Thoracic aorta (tissue), 2 donors: Measurements from ENCODE around the gene MYO10. TPM values are rescaled to one million over a fixed set of nuclear protein-coding genes. Genes with fewer than 3 reads are reported as not detected.

Experiments
- ATAC-seq: fragments of 150-250 bp; one replicate; pipeline ENCODE4 v1.8.0; 2017; ENCODE audit warnings: low read depth; ENCODE audit not compliant: insufficient number of reproducible peaks, low FRiP score
- DNase-seq: peaks from one replicate; pipeline ENCODE4 v3.0.0-alpha.2; 2020; ENCODE audit warnings: low spot score
- H3K27ac ChIP-seq, 2 donors: fragments of 200-600 bp; sonication (generic); 1 replicate in 1 of 2; 2 replicates in 1 of 2; pipeline ENCODE4 v1.5.1; 2016; ENCODE audit warnings: mild to moderate bottlenecking in 2 of 2, moderate library complexity in 2 of 2
- H3K27me3 ChIP-seq: fragments of 200-600 bp; sonication (generic); replicated peaks from 2 replicates; pipeline ENCODE4 v1.6.0; 2016; ENCODE audit warnings: mild to moderate bottlenecking; ENCODE audit not compliant: insufficient read depth
- H3K36me3 ChIP-seq: fragments of 200-600 bp; sonication (generic); one replicate; pipeline ENCODE4 v1.5.1; 2016
- H3K4me1 ChIP-seq, 2 donors: fragments of 200-600 bp; sonication (generic); 1 replicate in 1 of 2; 2 replicates in 1 of 2; pipeline versions ENCODE4 v1.5.1 to v1.6.0; 2016; ENCODE audit warnings: low read depth in 2 of 2, mild to moderate bottlenecking in 1 of 2; ENCODE audit not compliant: control insufficient read depth in 1 of 2
- H3K4me3 ChIP-seq: fragments of 200-600 bp; sonication (generic); 2 replicates; pipeline ENCODE4 v1.5.1; 2016; ENCODE audit warnings: mild to moderate bottlenecking
- H3K9me3 ChIP-seq: fragments of 200-600 bp; sonication (generic); 2 replicates; pipeline ENCODE4 v1.5.1; 2016
- total RNA-seq, 2 donors: library from RNA; depleted of rRNA; stranded (reverse); fragments of >200 nt; gene quantifications; one replicate each; pipeline versions ENCODE4 v1.1.0 to v1.2.3, GENCODE V29; 2016
- TF ChIP-seq, protein P1 (sequence below): fragments of 200-600 bp; sonication (generic); IDR thresholded peaks from one replicate; pipeline ENCODE4 v1.5.1; 2019; ENCODE audit warnings: antibody characterized with exemption

The MYO10 gene
- total RNA-seq, 2 donors from 2014 or later = 11.4 to 41.7 TPM

DNA sequence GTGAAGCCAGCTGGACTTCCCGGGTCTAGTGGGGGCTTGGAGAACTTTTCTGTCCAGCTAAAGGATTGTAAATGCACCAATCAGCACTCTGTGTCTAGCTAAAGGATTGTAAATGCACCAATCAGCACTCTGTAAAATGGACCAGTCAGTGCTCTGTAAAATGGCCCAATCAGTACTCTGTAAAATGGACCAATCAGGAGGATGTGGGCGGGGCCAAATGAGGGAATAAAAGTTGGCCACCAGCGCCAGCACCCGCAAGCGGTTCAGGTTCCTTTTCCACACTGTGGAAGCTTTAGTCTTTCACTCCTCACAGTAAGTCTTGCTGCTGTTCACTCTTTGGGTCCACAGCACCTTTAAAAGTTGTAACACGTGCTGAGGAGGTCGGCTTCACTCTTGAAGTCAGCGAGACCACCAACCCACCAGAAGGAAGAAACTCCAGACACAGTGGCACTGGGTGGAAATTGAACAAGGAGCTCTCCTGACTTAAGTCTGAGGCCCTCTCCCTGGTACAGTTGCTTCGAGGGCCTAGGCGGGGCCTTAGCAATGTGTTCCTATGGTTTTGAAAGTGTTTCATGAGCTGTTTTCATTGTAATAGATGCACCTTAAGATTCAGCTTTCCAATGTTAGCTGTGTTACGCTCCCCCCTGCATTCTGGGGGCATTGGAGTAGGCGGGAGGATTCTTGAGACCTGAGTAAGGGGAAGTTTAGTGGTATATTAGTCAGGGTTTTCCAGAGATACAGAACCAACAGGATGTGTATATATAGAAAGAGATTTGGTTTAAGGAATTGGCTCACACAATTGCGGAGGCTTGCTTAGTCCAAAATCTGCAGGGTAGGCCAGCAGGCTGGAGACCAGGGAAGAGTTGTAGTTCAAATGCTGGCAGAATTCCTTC is 21.5 kb upstream of the MYO10 start:
- ATAC-seq (peak; percentile 20), DNase-seq (no peak)
- H3K36me3 ChIP-seq = no peaks in the 10 kb centered on the region
- H3K27me3 ChIP-seq = no peaks in the 10 kb centered on the region
- no peak overlapping the region for H3K27ac ChIP-seq
- H3K4me1 ChIP-seq = peaks cover 0 to 2% of the 10 kb centered on the region in 2 donors
- TF ChIP-seq, protein P1, sequence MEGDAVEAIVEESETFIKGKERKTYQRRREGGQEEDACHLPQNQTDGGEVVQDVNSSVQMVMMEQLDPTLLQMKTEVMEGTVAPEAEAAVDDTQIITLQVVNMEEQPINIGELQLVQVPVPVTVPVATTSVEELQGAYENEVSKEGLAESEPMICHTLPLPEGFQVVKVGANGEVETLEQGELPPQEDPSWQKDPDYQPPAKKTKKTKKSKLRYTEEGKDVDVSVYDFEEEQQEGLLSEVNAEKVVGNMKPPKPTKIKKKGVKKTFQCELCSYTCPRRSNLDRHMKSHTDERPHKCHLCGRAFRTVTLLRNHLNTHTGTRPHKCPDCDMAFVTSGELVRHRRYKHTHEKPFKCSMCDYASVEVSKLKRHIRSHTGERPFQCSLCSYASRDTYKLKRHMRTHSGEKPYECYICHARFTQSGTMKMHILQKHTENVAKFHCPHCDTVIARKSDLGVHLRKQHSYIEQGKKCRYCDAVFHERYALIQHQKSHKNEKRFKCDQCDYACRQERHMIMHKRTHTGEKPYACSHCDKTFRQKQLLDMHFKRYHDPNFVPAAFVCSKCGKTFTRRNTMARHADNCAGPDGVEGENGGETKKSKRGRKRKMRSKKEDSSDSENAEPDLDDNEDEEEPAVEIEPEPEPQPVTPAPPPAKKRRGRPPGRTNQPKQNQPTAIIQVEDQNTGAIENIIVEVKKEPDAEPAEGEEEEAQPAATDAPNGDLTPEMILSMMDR = no peak
- H3K4me3 ChIP-seq = no peak overlapping the region
- no peaks in the 10 kb centered on the region for H3K9me3 ChIP-seq

- Histone ChIP-seq H3K9me3 (no peaks in the 10 kb centered on the region), H3K27ac (no peak overlapping the region), H3K27me3 (no peaks in the 10 kb centered on the region), H3K4me3 (no peak overlapping the region), H3K4me1 (peaks cover 0 to 2% of the 10 kb centered on the region in 2 donors), H3K36me3 (no peaks in the 10 kb centered on the region)
- DNase-seq (no peak), ATAC-seq (no peak)
- TF ChIP-seq, protein P1 = no peak
These were observed 17.6 kb upstream of the MYO10 start for GRCh38 chr5:16953729-16954128.

DNA sequence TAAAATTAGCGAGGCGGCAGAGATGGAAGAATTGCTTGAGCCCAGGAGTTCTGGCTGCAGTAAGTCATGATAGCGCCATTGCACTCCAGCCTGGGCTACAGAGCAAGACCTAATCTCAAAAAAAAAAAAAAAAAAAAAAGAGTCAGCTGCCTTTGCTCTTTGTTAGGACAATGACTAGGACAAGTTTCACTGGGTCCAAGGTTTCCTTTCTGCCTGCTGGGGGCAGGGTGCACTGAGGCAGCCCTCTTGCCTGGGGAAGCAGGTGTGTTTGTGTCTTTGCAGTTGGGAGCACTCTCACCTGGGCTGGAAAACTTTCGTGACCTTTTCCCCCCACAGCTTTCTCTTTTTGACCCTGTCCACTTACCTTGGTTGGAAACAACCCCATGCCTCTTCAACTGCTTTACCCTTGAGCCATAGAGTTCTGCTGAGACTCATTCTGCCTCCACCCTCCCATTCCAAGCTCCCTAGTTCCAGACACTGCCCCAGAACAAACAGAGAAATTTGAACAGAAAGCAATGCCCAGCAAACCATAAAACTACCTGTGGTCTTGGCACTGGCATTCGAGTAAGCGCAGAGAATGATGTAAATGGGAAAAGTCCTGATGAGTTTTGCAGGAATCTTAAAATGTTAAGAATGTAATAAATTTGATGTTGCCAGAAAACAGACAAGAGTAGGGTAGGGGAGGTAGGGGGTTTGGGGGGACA is 17.0 kb upstream of the MYO10 start:
- DNase-seq = no peak
- Histone ChIP-seq H3K4me1 (peaks cover 0 to 2% of the 10 kb centered on the region in 2 donors), H3K27ac (no peak overlapping the region), H3K27me3 (no peaks in the 10 kb centered on the region), H3K4me3 (no peak overlapping the region), H3K36me3 (no peaks in the 10 kb centered on the region), H3K9me3 (no peaks in the 10 kb centered on the region)
- ATAC-seq = no peak
- TF ChIP-seq, protein P1 = no peak

- TF ChIP-seq, protein P1 = no peak
- Histone ChIP-seq H3K4me1 (no peaks in the 10 kb centered on the region), H3K36me3 (no peaks in the 10 kb centered on the region), H3K27ac (no peak overlapping the region), H3K9me3 (no peaks in the 10 kb centered on the region), H3K4me3 (no peak overlapping the region), H3K27me3 (no peaks in the 10 kb centered on the region)
- DNase-seq = no peak
- ATAC-seq = no peak
These were observed 10.6 kb upstream of the MYO10 start for GRCh38 chr5:16946725-16947124.

GRCh38 chr5:16944816-16945562 is 8.9 kb upstream of the MYO10 start:
- H3K27ac ChIP-seq = no peak overlapping the region
- no peaks in the 10 kb centered on the region for H3K4me1 ChIP-seq
- no peak for ATAC-seq
- no peak for DNase-seq
- no peaks in the 10 kb centered on the region for H3K9me3 ChIP-seq
- no peaks in the 10 kb centered on the region for H3K27me3 ChIP-seq
- H3K4me3 ChIP-seq = no peak overlapping the region
- H3K36me3 ChIP-seq = no peaks in the 10 kb centered on the region
- TF ChIP-seq, protein P1 = no peak
